ENCODE data around the gene KSR2. TPM values are rescaled to one million over a fixed set of nuclear protein-coding genes. Genes with fewer than 3 reads are reported as not detected.

Gene KSR2
- polyA plus RNA-seq, 4 donors = 0.75 to 1.0 (median 0.93) TPM

DNA sequence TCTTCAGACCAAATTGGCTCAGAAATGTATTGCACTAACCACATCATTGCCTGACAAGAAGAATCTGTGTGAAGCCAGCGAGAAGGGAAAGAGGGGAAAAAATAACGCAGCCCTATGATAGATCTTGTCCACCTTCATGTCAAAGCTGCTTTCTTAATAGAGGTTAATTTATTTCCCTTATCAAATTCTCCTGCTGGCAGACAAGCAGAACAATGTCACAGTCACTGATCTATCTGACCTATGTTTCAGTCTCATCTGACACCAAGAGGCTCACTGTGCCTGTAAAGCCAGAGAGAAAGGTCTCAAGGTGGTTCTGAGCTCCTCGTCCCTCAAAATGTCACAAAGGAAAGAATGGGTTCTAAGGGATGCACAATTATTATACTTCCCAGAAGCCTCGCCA lies 417.1 kb downstream of the KSR2 start:
- no peak for DNase-seq (ENCODE audit: low read depth in 4 of 4, low spot score in 3 of 4)

DNA sequence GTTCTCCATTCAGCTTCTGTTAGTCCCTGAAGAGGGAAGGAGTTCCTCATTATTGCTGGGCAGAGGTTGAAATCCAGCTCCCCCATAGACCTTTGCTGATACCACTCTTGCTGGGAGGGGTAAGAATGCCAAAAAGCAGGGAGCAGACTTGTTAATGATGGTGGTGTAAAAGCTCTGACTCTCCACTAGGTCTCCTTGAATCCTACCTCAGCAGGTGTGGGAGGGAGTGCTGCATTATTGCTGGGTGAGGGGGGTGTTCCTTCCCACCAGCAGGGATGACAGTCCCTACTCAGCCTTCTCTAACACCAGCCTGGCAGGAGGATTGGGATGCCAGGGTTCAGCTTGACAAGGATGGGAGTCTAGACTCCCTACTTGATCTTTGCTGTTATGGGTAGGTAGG lies 421.6 kb downstream of the KSR2 start:
- no peak for DNase-seq (ENCODE audit: low read depth in 4 of 4, low spot score in 3 of 4)

DNA sequence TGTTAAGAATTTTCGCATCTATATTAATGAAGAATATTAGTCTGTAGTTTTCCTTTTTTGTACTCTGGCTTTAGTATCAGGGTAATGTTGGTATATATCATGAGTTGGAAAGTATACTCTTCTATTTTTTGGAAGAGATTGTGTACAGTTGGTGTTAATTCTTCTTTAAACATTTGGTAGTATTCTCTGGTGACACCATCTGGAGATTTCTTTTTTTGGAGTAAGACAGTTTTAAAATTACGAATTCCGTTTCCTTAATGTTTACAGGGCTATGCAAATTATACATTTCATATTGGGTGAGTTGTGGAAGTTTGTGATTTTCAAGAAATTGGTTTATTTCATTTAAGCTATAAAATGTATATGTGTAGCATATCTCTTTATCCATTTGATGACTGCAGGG lies 423.6 kb downstream of the KSR2 start:
- no peak for DNase-seq (ENCODE audit: low read depth in 4 of 4, low spot score in 3 of 4)

DNA sequence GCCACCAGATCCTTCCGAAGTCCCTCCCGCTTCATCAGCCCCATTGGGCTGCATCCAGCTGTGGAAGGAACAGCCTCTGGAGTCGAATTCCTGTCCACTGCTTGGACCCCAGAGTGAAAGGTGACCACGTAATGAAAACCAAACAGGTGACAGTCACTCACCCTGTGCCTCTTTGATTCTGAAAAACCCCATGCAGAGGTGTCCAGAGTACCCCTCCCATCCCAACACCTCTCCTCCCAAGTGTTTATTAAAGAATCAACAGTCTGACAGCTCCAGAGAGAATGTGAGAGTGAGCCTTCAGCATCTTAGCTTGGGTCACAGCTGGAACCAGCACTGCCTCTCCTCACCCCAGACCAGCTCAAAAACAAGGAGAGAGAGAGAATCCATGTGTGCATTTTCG lies 428.8 kb downstream of the KSR2 start:
- no peak for DNase-seq (ENCODE audit: low read depth in 4 of 4, low spot score in 3 of 4)

DNA sequence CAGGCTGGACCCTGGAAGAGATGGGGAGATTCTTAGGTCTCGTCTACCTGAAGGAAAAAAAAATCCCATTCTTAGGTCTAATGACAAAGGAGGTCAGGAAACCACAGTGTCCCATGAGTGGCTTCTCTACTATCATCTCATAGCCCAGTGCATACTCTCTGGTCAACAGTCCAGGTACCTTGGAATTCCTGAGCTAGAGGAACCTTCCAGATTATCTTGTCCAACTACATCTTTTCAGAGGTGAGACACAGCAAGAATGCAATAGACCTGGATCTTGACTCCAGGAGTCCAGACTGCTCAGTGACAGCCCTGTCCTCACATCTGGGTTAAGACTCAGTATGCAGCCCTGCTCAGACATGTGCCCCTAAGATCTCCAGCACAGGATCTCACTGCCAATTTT lies 429.9 kb downstream of the KSR2 start:
- DNase-seq (ENCODE audit: low read depth in 4 of 4, low spot score in 3 of 4) = no peak

DNA sequence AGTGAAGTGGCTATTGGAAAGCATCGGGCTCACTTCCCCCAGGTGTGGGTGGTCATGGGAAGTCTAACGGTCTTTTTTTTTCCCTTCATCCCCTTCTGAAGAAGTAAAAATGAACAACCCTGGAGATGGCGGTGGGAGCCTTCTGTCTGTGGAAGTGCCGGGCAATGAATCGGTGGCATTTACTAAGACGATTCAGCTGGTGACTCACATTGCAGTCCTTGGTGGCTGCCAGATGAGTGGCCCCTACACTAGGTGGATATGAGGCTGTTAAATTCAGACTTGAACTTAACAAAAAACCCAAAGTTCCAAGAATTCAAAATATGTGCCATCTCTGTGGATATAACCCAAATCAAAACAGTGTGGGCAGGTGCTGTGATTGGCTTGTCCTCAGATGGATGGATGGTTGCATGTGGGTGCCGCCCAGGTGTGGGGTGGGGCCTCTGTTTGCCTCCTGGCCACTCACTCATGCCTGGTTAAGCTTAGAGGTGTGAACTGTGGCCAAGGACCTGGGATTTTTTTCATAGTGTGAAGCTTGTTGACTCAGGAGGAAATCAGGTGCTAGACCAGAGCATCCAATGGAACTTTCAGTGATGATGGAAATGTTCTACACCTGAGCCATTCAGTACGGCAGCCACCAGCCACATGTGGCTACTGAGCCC lies 430.6 kb downstream of the KSR2 start:
- DNase-seq (ENCODE audit: low read depth in 4 of 4, low spot score in 3 of 4) = no peak

DNA sequence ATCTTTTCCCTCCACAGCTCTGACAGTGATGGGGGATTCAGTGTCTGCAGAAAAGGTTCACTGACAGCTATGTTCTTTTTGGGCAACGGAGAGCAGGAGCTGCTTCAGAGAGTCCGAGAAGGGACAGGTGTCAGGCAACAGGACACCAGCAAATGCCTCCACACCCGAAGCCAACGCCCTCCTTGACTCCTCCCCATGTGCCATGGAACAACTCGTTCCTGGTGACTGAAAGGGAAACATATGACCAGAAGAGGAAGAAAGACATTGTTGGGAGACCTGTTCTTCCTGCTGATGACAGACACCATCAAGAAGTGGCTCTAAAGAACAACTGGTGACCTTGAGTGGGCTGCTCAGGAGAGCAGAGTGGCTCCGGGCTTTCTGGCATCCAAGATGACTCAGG lies 435.1 kb downstream of the KSR2 start:
- DNase-seq (ENCODE audit: low read depth in 4 of 4, low spot score in 3 of 4) = no peak

DNA sequence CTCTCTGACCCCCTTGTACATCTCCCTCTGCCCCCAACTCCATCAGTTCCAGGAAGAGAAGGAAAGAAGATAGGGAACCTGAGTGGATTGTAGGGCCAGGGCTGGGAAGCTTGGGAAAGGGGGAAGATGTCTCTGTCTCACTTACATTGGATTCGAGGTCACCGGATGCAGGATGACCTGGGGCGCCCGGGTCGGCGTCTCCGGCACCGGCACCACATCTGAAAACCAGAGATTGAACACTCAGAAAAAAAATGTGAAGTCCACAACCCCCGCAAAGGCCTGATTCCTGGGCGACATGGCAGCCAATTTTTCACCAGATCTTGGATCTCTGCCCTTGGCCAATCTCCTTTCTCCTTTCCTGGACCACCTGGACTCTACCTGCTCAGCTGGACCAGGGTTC lies 438.0 kb downstream of the KSR2 start:
- no peak for DNase-seq (ENCODE audit: low read depth in 4 of 4, low spot score in 3 of 4)

DNA sequence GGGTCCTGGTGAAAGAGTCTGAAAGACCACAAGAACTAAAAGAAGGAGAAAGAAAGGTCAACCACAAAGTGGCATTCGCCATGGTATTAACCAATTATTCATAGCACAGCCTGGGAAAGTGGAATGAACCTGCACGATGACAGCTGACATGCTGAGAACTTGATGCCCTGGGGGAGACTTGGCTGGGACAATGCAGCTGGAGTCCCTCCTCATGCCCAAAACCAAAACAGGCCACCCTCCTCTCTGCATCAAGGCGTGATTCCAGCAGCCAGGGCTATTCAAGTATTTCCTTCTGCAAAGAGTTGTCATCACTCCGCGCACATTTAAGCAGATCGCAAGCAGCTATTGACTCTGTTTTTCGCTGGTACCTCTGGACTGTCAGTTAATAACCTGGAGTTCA lies 440.3 kb downstream of the KSR2 start:
- no peak for DNase-seq (ENCODE audit: low read depth in 4 of 4, low spot score in 3 of 4)

DNA sequence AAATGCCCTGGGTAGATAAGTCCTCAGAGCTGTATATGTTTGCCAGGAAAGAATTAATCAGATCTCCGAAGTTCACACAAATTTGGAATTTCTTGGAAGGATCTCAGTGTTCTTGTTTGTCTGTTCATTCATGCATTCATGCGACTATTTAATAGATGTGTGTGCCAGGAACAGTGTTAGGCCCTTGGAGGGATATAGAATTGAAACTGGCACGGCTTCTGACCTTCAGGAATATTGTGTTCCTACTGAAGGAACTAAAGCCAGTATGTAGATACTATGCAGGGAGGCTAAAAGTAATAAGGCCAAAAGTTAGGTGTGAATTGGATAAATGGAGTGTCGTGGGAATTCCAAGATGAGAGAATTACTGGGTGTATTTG lies 441.3 kb downstream of the KSR2 start:
- DNase-seq (ENCODE audit: low read depth in 4 of 4, low spot score in 3 of 4) = no peak

DNA sequence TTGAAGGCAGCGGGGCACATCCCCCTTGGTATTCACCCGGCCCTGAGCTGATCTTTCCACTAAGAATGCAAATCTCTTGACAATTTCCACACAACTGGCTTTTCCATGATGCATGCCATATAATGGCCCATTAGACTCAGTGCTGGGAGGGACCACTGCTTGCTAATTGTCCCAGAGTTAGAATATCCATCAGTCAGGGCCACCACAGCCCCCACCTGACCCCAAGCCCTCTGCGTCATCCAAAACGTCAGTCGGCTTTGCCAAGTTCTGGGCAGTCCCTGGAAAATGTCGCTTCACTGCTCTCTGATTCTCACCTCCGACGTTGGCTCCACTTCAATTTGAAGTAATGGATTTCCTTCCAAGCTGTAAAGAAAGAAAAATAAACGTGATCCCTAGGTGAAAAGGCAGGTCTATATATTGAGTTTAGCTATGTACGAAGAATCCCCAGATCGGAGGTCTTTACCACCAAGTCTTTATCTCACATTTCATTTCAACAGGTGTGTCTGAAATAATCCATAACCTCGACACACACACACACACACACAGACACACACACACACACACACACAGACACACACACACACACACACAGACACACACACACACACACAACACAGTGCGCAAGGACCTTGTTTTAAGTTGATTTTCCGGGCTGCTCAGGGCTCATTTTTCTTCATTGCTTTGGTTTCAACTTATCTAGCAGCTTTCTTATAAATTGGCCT lies 441.9 kb downstream of the KSR2 start:
- peak in 1 of 4 donors; percentile 39 for DNase-seq (ENCODE audit: low read depth in 4 of 4, low spot score in 3 of 4)

DNA sequence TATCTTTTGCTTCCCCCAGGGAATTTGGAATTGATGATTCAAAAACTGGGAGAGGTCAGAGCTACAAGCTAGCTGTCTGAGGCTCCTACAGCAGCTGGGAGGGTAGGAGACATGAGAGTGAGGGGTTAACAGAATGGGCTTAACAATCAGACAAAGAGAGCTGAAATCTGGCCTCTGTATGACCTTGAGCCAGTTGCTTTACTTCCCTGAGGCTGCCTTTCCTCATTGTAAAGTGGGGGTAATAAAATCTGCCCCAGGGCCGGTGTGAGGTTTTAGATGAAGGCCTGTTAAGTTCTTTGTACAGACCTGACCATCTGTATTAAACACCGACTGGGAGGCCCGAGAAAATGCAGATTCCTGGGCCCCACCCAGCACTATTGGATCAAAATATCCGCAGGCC lies 443.0 kb downstream of the KSR2 start:
- DNase-seq (ENCODE audit: low read depth in 4 of 4, low spot score in 3 of 4) = no peak

DNA sequence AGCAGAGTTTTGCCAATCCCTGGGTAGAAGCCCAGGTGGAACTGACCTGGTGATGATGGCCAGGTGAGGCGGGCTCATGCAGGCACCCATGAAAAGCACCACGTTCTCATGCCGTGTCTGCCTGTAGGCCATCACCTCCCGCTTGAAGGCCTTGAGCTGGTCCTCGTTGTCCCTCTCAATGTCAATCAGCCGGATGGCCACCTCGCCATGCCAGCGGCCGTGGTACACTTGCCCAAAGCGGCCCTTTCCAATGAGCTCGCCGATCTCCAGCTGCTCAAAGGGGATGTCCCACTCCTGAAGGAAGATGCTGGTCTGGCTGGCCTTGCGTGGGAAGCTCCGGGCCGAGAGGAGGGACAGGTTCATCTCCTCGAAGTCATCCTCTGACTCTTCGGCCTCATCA lies 444.0 kb downstream of the KSR2 start:
- no peak for DNase-seq (ENCODE audit: low read depth in 4 of 4, low spot score in 3 of 4)

DNA sequence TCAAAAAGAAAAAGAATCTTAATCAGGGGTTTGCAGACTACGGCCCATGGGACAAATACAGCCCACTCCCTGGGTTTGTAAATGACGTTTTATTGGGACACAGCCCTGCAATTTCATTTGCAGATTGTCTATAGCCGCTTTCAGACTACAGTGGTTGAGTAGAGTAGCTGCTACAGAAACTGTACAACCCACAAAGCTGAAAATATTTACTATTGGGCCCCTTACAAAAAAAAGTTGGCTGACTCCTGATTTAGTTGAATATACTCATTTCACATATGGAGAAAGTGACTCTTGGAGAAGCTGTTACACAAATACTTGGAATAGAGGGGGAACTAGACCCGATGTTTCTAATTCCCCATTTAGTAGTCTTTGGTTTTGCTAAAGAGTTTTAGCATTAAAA lies 444.8 kb downstream of the KSR2 start:
- DNase-seq (ENCODE audit: low read depth in 4 of 4, low spot score in 3 of 4) = no peak

DNA sequence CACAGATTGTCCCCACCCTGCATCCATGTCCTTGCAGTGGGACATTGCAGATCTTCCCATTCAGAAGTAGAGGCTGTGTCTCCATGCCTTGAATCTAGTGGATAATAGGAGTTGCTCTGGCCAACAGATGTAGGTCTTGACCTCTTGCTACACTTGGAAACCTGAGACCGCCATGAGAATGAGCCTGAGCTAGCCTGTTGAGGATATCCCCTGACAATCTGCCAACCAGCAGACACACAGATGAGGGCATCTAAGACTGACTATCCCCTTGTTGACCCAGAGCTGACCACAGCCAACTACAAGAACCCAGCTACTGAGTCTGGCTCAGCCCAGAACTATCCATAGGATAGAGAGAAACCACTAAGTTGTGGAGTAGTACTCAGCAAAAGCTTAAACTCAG lies 446.2 kb downstream of the KSR2 start:
- no peak for DNase-seq (ENCODE audit: low read depth in 4 of 4, low spot score in 3 of 4)

DNA sequence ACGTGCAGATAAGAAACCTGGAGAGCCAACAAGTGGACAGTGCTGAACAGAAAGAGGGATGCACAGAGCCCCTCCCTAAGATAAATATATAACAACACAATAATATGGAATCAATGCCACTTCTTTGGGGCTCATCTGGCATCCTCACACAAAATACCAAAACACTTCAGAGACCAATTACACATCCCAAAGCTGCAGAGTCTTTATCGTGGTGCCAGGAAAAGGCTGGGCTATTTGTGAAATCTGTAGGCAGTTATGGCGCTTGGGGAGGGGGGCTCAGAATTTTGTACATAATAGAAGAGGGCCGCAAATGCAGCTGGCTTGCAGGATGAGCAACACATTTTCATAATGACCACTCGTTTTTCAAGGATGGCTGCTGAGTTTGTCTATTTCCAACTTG lies 446.9 kb downstream of the KSR2 start:
- no peak for DNase-seq (ENCODE audit: low read depth in 4 of 4, low spot score in 3 of 4)

DNA sequence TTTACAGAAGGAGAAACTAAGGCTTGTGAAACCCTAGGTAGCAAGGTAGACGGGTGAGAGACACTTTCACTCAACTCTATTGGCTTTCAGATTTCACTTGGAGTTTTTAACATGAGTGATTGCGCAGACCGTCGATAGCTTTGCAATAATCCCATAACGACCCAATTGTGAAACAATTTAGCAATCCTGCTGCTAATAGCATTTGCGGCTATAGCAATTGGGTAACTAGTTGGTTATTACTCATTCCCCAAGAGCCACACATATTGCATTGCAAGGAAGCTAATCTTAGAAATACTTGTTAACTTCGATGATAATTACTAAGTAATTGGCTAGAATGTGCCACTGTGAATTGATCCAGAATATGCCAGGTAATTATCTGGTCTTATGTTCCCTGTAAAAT lies 447.4 kb downstream of the KSR2 start:
- DNase-seq (ENCODE audit: low read depth in 4 of 4, low spot score in 3 of 4) = no peak

DNA sequence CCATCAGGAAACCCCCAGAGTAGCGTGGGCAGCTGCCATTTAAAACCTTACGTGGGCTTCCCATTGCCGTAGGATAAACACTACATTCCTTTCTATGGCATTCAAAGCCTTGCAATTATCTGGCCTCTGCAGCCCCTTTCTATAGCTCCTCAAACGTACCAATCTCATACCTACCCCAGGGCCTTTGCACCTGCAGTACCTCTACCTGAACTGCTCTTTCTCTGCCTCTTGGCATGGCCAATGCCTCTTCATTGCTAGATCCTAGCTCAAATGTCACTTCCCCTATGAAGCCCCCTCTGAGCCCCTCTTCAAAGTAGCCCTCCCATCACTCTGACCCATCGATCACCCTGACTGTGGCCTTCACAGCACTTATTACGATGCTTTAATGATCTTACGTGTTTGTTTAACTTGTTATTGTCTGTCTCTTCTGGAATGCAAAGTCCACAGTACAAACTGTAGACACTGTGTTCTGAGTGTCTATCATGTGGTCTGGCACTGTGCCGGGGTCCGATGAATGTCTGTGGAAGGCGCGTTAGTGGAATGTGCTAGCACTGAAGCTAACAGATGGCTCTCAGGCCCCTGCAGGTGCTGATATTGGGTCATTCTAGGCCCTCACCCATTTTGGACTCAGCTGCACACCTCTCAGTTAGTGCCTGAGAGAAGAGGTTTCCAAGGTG lies 450.1 kb downstream of the KSR2 start:
- no peak for DNase-seq (ENCODE audit: low read depth in 4 of 4, low spot score in 3 of 4)

DNA sequence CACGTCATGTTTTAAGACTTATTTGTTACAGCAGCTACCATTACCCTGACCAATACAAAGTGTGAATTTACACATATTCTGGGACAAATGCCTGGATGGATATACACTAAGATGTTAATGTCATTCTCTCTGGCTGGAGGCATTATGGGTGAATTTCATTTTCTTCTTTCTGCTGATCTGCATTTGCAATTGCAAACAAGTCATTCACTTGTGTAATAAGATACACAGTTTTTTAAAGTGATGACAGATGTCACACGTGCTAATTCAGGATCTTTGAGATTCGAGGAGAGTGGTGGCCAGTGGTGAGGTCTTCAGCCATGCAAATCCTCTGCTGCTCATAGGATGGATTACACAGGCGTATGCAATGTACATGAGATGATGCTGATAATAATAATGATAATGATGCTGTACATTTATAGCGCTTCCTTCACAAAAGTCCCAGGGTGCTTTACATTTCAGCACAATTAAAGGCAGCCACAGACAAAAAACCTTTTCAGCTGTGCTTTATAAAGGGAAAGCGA lies 451.5 kb downstream of the KSR2 start:
- DNase-seq (ENCODE audit: low read depth in 4 of 4, low spot score in 3 of 4) = no peak

DNA sequence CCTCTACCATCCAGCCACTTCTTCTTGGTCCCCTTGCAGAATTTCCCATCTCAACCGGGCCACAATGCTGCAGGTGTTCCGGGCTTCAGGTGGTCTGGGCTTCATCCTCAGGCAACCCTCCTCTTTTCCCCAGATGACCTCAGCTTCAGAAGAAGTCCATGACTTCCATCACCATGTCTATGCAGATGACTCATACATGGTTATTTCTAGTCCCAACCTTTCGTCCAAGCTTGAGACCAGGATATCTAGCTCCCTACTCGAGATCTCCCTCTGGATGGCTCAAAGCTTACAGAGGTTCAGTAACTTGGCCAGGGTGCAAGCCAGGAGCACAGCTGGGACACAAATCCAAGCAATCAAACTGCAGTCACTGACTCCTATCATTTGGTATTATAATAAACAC lies 452.8 kb downstream of the KSR2 start:
- no peak for DNase-seq (ENCODE audit: low read depth in 4 of 4, low spot score in 3 of 4)

DNA sequence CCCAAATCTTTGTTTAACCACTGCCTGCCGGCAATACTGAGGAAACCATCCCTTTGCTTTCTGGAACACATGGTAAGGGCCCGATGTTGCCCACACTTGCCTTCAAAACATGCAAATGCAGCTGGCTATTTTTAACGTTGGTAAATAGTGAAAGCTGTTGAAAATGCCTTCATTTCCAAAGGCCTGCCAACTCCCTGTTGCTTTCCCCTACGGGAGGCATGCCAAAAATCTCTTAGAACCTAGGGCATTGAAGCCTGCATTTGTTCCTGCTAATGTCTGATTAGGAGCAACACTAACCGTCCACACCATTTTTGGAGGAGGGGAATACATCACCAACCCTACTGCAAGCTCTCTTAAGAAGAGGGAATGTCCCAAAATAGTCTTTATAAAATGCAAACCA lies 454.8 kb downstream of the KSR2 start:
- no peak for DNase-seq (ENCODE audit: low read depth in 4 of 4, low spot score in 3 of 4)

DNA sequence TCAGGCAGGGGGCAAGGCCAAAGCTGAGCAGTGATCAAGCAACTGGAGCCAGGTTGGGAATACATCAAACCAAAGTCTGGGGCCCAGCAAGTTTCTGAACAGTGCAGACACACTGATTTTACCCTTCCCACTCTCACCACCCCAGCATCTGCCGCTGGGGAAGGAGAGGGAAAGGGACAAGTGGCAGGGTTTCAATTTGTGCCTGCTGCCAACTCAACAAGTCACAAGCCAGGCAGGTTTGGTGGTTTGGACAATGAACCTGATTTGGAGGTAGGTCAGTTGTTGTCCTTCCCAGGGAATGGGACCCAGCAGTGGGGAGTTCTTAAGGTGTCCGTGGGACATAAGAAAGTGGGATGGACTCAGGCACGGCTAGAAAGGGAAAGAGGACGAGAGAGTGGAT lies 455.4 kb downstream of the KSR2 start:
- DNase-seq (ENCODE audit: low read depth in 4 of 4, low spot score in 3 of 4) = no peak

Measured in right renal pelvis (tissue), 4 donors.